GM19193 (cell line): ENCODE data around the gene KSR1.

Experiments
- POLR2A ChIP-seq: IDR thresholded peaks from 4 replicates; pipeline ENCODE4 v1.6.1; 2011; ENCODE audit not compliant: insufficient read depth, insufficient read length; ENCODE audit errors: extremely low read depth

Gene KSR1

DNA sequence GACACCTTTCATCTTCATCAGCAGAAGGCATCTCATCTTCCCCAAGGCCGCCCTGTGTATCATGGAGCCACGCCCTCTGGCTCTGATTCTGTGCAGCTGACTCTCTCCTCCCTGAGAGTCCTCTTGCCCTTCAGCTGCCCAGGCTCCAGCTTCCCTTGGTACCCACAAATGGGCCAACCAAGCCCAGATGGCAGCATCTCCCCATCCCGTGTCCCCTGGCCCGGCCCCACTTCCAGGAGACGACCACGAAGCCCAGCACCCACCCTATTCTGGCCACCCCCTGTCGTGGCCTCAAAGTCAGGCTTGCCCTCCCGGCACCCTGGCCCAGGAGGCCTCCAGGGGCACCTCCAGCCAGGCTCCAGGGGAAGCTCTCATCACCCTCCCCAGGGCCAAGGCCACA, 31.3 kb upstream of the KSR1 start:
- TF ChIP-seq POLR2A = no peak

DNA sequence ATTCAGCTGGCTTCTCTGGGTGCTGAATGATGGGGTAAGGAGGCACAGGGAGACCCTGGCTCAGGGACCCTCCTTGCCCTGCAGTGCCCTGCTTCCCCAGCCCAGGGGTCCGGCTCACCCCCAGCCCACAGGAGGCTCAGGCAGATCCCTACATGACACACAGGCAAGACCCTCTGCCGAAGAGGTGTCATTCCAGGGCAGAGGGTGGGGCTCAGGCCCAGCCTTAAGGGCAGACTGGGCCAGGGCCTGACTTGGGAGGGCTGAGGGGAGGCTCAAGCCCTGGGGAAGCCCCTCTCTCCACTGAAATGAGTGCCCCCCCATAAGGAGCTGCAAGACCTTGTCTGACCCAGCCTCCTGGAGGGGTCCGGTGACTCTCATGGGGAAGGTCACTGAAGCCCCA, 30.3 kb upstream of the KSR1 start:
- no peak for TF ChIP-seq POLR2A

DNA sequence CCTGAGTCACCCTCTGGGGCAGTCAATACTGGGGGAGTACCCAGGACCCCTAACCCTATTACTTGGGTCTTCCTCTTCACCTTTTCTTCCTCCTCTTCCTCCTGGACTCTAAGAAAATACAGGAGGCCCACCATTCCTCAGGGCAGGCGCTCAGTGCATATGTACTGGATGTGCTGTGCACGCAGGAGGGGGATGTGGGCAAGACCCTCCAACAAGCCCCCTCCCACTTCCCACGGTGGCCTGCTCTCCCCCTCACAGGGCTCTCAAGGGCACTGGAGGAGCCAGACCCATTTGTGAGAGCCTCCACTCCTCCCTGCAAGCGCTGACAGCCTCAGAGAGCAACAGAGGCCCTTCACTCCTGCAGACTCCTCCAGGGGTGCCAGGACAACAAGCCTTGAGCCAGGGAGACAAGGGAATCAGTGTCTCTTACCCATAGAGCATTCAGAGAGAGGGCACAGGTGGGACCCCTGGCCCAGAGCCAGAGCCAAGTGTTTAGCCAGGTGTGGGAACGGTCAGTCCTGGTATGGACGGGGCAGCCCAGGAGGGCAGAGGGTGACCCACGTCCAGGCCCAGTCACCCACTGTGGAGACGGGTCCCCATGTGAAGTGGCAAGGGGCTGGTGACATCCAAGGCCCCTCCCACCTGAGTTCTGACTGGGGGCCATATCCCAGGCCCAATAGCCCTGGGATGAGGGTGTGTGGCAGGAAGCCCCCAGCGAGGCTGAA, 27.3 kb upstream of the KSR1 start:
- TF ChIP-seq POLR2A = no peak

DNA sequence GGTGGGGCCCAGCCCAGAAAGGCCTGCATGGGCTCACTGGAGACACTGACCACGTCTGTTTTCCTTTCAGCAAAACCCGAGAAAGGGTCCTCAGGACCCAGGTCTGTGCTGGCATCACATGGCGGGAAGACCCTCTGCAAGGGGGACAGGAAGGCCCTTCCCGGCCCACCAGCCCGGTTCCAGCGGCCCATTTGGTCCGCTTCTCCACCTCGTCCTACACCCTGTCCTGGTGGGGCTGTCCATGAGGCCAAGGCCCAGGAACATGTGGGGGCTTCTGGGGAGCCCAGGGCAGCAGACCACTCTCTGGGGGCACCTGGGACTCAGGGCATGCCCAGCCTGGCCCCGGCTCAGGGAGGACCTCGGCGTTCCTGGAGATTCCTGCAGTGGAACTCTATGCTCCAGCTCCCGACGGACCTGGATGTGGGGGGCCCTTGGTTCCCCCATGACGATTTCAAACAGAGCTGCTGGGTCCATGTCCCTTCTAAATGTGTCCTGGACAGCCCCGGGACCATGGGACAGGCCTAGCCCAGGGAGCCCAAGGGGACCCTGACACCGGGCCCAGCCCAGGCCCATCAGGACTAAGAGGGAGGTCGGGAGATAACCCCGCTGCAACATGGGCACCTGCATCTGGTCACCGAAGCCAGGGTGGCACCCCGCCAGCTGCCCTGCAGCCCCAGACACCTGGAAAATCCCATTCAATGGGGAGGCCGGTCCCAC, 26.4 kb upstream of the KSR1 start:
- TF ChIP-seq POLR2A = no peak

DNA sequence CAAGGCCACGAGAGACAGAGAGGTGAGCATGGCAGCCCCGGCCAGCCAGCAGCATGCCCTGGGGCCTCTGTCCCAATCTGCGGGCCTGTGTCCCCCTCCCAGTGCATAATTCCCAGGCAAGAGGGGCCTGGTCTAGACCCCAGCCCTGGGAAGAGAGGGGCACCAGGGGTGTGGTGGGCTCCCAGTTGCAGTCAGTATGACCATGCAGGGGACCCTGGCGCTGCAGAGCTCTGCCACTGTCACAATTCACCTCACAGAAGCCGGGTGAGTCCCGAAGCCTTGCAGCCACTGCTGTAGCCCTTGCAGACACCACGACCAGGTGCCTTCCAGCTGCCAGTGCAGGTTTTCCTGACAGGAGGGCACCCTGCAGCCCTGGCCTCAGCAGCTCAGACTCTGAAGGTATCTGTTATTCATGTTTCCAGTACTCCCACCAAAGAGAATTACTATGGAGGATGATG, 25.8 kb upstream of the KSR1 start:
- no peak for TF ChIP-seq POLR2A

DNA sequence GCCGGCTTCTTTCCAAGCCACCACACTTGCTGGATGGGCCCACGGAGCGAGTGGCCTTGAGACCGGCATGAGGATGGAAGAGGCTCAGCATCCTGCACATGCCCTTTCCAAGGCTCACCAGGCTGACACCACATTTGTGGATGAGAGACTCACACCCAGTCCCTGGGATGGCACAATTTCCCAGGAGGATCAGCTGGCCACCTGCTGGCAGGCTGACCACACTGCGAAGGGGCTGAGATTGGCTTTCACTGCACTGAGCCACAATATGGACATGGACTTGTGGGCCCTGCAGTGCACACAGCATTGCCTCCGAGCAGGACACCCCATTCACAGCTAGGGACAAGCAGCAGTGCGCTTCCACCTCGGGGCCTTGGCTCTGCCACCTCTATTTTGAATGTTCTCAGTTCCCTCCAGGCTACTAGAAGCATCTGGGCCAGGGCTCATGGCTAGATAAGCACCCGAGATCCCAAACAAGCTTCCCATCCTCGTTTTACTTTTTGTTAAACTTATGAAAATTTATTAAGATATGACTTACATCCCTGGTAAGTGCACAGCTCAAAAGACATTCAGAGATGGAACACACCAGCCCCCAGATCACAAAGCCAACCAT, 25.3 kb upstream of the KSR1 start:
- no peak for TF ChIP-seq POLR2A

DNA sequence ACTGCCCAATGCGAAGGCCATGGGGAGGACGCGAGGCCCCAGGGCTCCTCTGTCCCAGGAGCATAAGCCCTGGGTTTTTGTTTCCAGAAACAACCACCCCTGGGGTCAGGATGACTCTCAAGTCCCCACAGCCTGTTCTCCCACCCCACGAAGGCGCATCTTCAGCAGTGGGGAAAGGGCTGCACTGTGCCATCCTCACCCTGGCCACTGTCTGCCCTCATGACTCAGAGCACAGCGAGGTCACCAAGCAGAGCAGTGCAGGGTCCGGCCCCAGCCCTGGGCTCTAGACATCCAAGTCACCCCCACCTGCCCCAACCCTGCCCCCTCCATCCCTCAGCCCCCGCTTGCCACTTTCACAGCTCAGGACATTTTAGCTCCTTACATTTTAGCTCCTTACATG, 22.7 kb upstream of the KSR1 start:
- no peak for TF ChIP-seq POLR2A

DNA sequence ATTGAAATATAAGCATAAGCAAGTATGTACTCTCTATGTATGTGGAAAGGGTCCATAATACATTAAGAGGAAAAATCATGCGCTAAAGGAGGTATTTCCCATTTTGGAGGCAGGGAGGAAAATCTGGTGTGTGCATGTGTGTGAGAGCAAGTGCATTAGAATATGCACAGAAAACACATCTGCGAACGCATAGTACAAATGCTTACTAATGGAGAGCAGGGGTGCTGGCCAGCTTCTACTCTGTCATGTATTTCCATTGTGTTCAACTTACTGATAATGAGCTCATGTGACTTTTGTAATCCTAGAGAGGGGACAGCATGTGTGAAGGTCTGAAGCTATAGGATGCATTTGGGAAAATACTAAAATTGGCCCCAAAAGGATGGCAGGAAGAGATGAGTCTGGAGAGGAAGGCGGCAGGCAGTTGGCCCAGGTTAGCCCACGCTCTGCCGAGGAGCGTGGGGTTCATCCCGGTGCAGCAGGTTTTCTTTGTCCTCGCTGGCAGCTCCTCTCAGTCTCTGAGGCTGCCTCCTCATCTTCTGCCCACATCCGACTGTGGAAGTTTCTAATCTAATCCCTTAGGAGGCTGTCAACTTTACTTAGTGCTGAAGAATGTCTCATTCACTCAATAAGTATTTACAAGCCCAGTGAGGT, 17.8 kb upstream of the KSR1 start:
- TF ChIP-seq POLR2A = no peak

DNA sequence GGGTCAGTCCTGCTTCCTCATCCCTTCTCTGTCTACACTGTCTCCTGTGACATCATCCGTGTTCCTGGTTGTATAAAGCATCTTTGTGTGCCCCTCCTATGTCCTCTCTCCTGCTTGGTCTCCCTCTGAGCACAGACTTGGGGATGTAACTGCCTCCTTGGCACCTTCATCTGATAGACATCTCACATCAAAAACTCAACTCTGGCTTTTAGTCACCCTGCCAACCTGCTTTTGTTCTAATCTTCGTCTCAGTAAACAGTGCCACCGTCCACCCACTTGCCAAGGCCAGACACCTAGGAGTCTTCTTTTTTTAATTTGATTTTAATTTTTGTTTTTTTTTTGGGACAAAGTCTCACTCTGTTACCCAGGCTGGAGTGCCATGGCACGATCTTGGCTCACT, 16.9 kb upstream of the KSR1 start:
- TF ChIP-seq POLR2A = no peak

DNA sequence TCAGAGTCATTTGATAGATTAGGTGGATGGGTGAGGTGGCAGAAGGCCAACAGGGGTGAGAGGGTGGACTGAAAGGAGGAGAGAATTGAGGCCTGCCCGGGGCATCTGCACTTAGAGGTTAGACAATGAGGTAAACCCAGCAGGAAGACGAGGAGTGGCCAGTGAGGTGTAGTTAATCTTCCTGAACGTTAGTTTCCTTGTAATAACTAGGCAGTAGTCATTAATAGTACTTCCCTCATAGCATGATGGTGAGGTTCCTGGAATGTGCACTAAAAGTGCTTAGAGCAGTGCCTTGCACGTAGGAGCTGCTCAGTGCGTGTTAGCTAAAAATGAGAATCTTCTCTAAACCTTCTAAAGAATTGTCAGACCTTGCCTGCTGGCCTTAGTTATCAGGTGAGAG, 13.5 kb upstream of the KSR1 start:
- no peak for TF ChIP-seq POLR2A

DNA sequence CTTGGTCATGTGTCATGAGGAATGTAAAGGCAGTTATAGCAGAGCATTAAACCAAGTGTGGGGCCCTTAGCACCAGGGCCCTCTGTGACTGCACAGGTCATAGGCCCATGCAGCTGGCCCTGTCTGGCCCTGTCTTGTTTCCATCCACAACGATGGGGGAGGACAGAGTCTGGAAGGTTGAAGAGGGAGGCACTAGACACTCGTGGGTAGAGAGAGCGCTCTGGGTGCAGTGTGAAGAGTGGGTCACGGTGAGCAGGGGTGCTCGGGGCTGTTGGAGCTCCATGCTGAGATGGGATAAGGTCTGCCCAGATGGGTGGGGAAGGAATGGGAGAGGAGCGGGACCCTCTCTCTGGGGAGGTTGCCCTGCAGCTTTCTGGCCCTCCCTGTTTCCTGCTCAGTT, 12.8 kb upstream of the KSR1 start:
- TF ChIP-seq POLR2A = no peak

DNA sequence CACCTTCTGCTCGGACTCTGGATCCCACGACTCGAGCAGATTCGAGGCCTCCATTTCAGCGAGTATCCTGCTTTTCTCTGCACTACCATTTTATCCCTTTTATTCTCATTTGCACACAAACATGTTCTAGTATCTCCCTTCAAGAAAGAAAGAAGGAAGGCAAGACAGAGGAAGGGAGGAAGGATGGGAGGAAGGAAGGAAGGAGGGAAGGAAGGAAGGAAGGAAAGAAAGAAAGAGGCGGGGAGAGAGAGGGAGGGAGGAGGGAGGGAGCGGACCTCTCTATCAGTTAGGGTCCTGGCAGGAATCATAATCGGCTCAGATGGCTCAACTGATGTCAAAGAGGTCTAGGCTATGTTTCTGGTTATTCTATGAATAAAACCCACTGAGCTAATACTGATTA, 10.3 kb upstream of the KSR1 start:
- no peak for TF ChIP-seq POLR2A

DNA sequence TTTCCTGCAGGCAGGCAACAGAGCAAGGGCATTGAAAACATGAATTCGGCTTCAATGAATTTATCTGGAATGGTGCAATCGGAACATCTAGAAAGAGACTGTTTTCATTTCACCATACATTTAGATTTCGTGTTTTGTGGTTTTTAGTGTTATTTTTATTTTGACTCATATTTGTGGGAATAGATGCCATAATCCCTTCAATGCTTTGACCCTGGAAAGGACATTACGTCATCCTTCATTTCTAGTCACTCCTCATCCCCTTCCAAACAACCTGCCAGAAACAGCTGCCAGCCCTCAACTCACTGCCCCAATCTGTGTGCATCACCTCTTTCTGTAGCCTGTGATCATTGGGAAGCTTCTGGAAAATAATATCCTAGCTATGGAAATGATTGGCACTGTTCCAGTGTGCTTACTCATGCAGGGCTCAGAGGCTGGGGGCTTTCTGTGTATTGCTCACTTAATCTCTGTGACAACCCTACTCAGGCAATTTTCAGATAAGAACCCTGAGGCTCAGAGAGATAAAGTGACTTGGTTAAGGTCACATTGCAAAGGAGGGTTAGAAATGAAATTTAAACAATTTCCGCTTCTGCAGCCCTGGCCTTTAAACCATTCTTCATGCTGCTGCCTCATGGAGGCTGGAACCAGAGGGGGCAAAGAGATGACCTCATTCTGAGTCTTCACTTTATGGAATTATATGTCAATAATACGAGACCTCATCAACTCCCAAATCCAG, 9.5 kb upstream of the KSR1 start:
- TF ChIP-seq POLR2A = no peak

DNA sequence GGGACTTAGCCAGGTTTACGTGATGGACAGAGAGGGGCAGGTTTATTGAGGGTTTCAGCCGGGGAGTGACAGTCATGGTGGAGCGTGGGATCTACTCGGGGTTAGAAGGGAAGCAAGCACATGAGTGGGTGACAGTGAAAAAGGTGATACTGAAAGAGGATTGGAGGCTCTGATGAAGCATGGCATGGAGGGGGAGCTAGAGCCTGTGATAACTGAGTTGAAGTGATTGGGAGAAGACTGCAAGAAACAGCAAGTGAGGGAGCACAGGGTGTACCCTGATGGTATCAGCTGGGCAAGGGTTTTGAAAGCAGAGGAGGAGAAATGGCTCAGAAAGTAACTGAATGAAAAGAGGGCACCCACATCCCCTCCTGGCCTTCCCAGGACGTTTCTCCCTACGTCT, 6.7 kb upstream of the KSR1 start:
- TF ChIP-seq POLR2A = no peak

DNA sequence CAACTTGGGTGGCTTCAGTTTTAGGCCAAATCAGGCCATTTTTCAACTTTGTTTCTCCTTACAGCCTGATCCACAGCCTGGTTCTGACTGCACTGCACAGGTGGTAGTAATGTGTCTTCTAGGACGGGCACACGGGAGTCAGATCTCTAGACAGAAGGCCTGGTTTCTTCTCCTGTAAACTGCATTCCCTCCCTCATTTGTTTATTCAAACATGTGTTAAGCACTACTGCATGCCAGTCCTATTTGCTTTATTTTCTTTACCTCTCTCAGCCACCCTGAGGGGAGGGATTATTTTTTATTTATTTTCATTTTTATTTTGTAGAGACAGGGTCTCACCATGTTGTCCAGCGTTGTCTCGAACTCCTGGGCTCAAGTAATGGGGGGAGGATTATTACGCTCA, 6.3 kb upstream of the KSR1 start:
- TF ChIP-seq POLR2A = no peak
